Astrocyte of the spinal cord (primary cell): Measurements from ENCODE around the gene COL2A1.

Experiments used
- DNase-seq: peaks from one replicate; pipeline ENCODE4 v3.0.0; 2011; ENCODE audit warnings: low read depth, low spot score
- H3K4me3 ChIP-seq: 2 replicates; pipeline ENCODE4 v1.5.1; 2011; ENCODE audit warnings: low read depth, mild to moderate bottlenecking, low read length, moderate library complexity
- CTCF ChIP-seq: IDR thresholded peaks from 2 replicates; pipeline ENCODE4 v1.5.1; 2012; ENCODE audit warnings: low read depth, mild to moderate bottlenecking, low read length, inconsistent platforms
- in situ Hi-C: cut with HindIII; loops from 2 replicates; pipeline ENCODE4 v1.10.0; 2017; ENCODE audit warnings: low sequenced_read_pairs

Gene COL2A1

GRCh38 chr12:48045061-48045846 is 41.0 kb upstream of the COL2A1 start:
- DNase-seq: no peak
- in situ Hi-C loops: no loop called here
- H3K4me3 ChIP-seq: no peak overlapping the region
- TF ChIP-seq CTCF: no peak

- DNase-seq: no peak
- no peak overlapping the region for H3K4me3 ChIP-seq
- in situ Hi-C loops: no loop called here
- TF ChIP-seq CTCF: no peak
These were observed 40.1 kb upstream of the COL2A1 start for GRCh38 chr12:48044396-48044795.

- in situ Hi-C loops: no loop called here
- H3K4me3 ChIP-seq: no peak overlapping the region
- DNase-seq: no peak
- no peak for TF ChIP-seq CTCF
These were observed 39.5 kb upstream of the COL2A1 start for GRCh38 chr12:48043771-48044170.

GRCh38 chr12:48041591-48042423 is 37.5 kb upstream of the COL2A1 start:
- in situ Hi-C loops: no loop called here
- no peak for TF ChIP-seq CTCF
- DNase-seq: no peak
- H3K4me3 ChIP-seq: no peak overlapping the region

GRCh38 chr12:48040354-48040753 is 36.1 kb upstream of the COL2A1 start:
- DNase-seq: no peak
- in situ Hi-C loops: no loop called here
- H3K4me3 ChIP-seq: no peak overlapping the region
- no peak for TF ChIP-seq CTCF

- H3K4me3 ChIP-seq: no peak overlapping the region
- DNase-seq: no peak
- in situ Hi-C loops: no loop called here
- TF ChIP-seq CTCF: no peak
These were observed 34.9 kb upstream of the COL2A1 start for GRCh38 chr12:48039151-48039550.
